Breast epithelium (tissue), 4 donors: ENCODE results near the gene RBPJ. TPM values are rescaled to one million over a fixed set of nuclear protein-coding genes. Genes with fewer than 3 reads are reported as not detected.

Source experiments
- DNase-seq, 2 donors: peaks; one replicate each; pipeline ENCODE4 v3.0.0-alpha.2; 2019; ENCODE audit warnings: low spot score in 2 of 2
- H3K27ac ChIP-seq, 2 donors: fragments of 200-600 bp; sonication (generic) in 1 of 2; one replicate each; pipeline ENCODE4 v1.5.1; 2016 to 2019; ENCODE audit warnings: mild to moderate bottlenecking in 1 of 2
- H3K27me3 ChIP-seq, 2 donors: fragments of 200-600 bp; sonication (generic) in 1 of 2; one replicate each; pipeline versions ENCODE4 v1.5.1 to v1.6.0; 2017 to 2019; ENCODE audit warnings: control low read depth in 1 of 2, mild to moderate bottlenecking in 1 of 2
- H3K36me3 ChIP-seq: fragments of 200-600 bp; one replicate; pipeline ENCODE4 v1.5.1; 2019
- H3K4me1 ChIP-seq, 2 donors: fragments of 200-600 bp; sonication (generic); one replicate each; pipeline ENCODE4 v1.5.1; 2016 to 2019; ENCODE audit warnings: control low read depth in 1 of 2
- H3K4me3 ChIP-seq, 3 donors: fragments of 200-600 bp; sonication (generic); 1 replicate in 2 of 3; 2 replicates in 1 of 3; pipeline ENCODE4 v1.5.1; 2016 to 2019; ENCODE audit warnings: mild to moderate bottlenecking in 3 of 3, moderate library complexity in 2 of 3
- H3K9me3 ChIP-seq, 2 donors: fragments of 200-600 bp; sonication (generic) in 1 of 2; one replicate each; pipeline ENCODE4 v1.5.1; 2016 to 2019; ENCODE audit warnings: control low read depth in 1 of 2
- CTCF ChIP-seq, 3 donors: fragments of 450-650 bp; IDR thresholded peaks; one replicate each; pipeline ENCODE4 v1.5.1; 2016 to 2017; ENCODE audit warnings: antibody characterized with exemption in 3 of 3, mild to moderate bottlenecking in 3 of 3, moderate library complexity in 3 of 3
- POLR2A ChIP-seq: fragments of 450-650 bp; IDR thresholded peaks from one replicate; pipeline ENCODE4 v1.6.1; 2016; ENCODE audit warnings: antibody characterized with exemption, mild to moderate bottlenecking, moderate library complexity
- POLR2AphosphoS5 ChIP-seq, 3 donors: sonication (generic); formaldehyde crosslinking; IDR thresholded peaks; one replicate each; pipeline ENCODE4 v1.6.1; 2017; ENCODE audit warnings: antibody characterized with exemption in 3 of 3
- intact Hi-C: fragments of 100-400 bp; cut with DNase I; formaldehyde crosslinking; loops from one replicate; pipeline ENCODE4 v1.15.1; 2023; ENCODE audit warnings: low total_unique reads
- total RNA-seq, 3 donors: library from RNA; depleted of rRNA; stranded (reverse); fragments of >200 nt; gene quantifications; one replicate each; pipeline ENCODE4 v1.1.0, GENCODE V29; 2016

RBPJ gene
- total RNA-seq, 3 donors from 2014 or later, result 64.9 to 143 (median 88.7) TPM

DNA sequence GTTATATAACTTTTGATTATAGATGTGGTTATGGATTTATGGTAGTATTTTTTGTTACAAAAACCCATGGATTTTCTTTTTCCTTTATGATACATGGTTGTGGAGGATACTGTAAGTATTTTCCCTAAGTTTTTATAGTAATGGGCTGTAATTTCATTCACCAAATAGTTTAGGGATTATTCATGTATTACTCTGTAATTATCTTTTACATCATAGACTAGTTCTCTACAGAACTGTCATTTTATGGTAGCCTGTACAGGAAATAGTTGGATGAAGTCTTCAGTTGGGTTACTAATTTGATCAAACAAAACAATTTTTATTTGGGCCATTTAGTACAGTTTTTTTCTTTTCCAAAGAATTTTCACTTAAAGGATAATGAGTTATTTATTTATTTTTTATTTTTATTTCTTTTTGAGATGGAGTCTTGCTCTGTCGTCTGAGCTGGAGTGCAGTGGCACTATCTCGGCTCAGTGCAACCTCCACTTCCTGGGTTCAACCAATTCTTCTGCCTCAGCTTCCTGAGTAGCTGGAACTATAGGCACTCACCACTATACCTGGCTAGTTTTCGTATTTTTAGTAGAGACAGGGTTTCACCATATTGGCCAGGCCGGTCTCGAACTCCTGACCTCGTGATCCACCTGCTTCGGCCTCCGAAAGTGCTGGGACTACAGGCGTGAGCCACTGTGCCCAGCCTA is 42.1 kb downstream of the RBPJ start:
- no peak overlapping the region for H3K4me3 ChIP-seq
- no peak overlapping the region for H3K27ac ChIP-seq
- TF ChIP-seq CTCF (IDR thresholded peaks at IDR 0.05) (no peak), POLR2A (no peak), POLR2AphosphoS5 (IDR thresholded peaks at IDR 0.05) (no peak)
- H3K36me3 ChIP-seq, result no peaks in the 10 kb centered on the region
- no peaks in the 10 kb centered on the region for H3K4me1 ChIP-seq
- H3K9me3 ChIP-seq, result no peaks in the 10 kb centered on the region
- no peak for DNase-seq
- H3K27me3 ChIP-seq, result no peaks in the 10 kb centered on the region
- intact Hi-C loops, result no loop called here

DNA sequence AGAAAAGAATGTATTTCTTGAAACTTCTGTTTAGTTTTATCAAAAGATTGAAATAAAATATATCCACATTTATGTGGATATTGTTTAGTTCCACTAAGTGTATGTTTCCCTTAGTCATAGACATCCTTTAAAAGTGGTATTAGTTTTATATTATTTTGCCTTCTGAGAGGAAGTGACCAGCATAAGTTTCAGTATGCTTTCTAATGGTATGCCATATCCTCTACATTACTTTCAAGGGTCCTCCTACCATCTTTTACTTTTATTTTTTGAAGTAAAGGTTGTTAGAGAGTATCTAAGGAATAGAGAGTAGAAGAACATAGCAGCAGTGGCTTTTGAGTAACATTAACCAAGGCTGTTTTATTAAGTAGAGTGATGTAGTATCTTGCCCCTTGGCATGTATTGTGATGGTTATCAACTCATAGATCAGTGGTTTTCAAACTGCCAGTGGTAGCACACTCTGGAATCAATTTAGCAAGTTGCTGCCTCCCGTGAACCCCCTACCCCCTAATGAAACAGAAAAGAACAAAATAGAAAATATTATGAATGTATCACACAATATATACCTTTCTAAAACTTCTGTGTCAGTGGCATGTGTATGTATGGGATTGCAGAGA is 44.8 kb downstream of the RBPJ start:
- no peak for TF ChIP-seq POLR2A
- TF ChIP-seq CTCF (IDR thresholded peaks at IDR 0.05), result no peak
- no peak for TF ChIP-seq POLR2AphosphoS5 (IDR thresholded peaks at IDR 0.05)
- Histone ChIP-seq H3K36me3 (no peaks in the 10 kb centered on the region), H3K27me3 (no peaks in the 10 kb centered on the region), H3K4me3 (no peak overlapping the region), H3K27ac (no peak overlapping the region), H3K9me3 (no peaks in the 10 kb centered on the region), H3K4me1 (no peaks in the 10 kb centered on the region)
- DNase-seq, result no peak
- intact Hi-C loops, result no loop called here

DNA sequence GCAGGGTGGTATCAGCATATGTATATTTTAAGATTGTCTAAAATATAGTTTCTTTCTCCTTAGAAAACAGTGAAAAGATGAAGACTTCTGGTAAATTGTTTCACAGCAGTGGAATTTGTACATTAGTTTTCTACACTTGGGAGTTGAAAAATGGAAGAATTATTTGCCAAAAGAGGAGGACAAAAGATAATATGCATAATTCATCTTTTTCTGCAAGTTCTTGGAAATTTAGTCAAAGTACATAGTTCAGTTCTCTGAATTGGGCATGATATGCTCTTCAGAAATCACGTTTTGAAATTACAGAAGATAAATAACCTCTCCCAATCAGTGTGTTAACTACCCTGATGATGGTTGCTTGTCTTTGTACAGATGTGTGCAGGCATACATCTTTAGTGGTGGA is 47.0 kb downstream of the RBPJ start:
- no peak overlapping the region for H3K27ac ChIP-seq
- H3K9me3 ChIP-seq, result no peaks in the 10 kb centered on the region
- intact Hi-C loops, result no loop called here
- H3K4me1 ChIP-seq, result no peaks in the 10 kb centered on the region
- no peak for DNase-seq
- no peak overlapping the region for H3K4me3 ChIP-seq
- no peaks in the 10 kb centered on the region for H3K36me3 ChIP-seq
- TF ChIP-seq POLR2AphosphoS5 (IDR thresholded peaks at IDR 0.05) (no peak), CTCF (IDR thresholded peaks at IDR 0.05) (no peak), POLR2A (no peak)
- no peaks in the 10 kb centered on the region for H3K27me3 ChIP-seq

DNA sequence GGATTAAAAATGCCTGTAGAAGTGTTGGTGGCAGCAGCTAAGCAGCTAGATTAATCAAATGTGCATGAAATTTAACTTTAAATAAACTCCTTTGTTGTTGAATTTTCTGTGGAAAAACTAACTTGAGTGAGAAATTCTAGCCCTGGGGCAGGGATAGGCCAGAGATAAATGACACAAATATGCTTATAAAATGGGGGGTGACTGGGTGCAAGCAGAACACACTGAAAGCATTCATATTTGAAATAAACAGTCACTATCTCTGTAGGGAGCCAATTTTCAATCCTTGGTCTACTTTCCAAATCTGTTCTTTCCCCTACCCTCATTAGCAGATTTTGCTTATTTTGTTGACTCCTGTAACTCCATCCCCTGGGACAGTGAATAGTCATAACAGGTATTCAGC is 47.9 kb downstream of the RBPJ start:
- H3K4me1 ChIP-seq, result no peaks in the 10 kb centered on the region
- H3K4me3 ChIP-seq, result no peak overlapping the region

More for the DNA sequence above, 47.9 kb downstream of the RBPJ start:
- Histone ChIP-seq H3K27me3 (no peaks in the 10 kb centered on the region), H3K9me3 (no peaks in the 10 kb centered on the region), H3K27ac (no peak overlapping the region), H3K36me3 (no peaks in the 10 kb centered on the region)
- intact Hi-C loops, result no loop called here
- no peak for TF ChIP-seq POLR2A
- no peak for TF ChIP-seq CTCF (IDR thresholded peaks at IDR 0.05)
- no peak for TF ChIP-seq POLR2AphosphoS5 (IDR thresholded peaks at IDR 0.05)
- no peak for DNase-seq
